ENCODE data around the gene DNAJB6.

DNAJB6 gene

DNA sequence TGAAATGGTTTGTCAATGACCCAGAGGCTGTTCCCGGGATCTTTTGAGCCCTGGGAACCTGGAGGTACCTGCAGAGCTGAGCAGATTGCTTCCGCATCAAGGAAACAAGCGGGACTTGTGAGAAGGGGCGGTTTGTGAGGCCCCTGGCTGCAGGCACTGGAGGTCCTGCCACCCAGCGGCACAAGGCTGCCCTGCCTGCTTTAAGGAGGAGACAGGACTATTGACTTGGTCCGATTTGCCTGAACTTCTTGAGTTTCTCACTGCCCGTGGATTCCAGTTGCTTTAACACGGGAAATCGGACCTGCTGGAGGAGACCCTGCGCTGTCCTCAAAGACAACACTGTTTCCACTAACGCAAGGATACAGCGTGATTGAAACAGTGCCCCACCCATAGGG is 130.1 kb downstream of the DNAJB6 start:
- DNase-seq (ENCODE audit: low read depth), result no peak

Measured in activated T-helper 1 cell treated with Interleukin-2 at 50 U/mL for 16 hours (primary cell).